B cell (primary cell): Measurements from ENCODE around the gene ARRDC5.

Experiments
- CTCF ChIP-seq: fragments of 200-600 bp; IDR thresholded peaks from one replicate; pipeline ENCODE4 v1.8.0; 2022; ENCODE audit warnings: antibody characterized with exemption, mild to moderate bottlenecking
- EZH2 ChIP-seq: IDR thresholded peaks from 2 replicates; pipeline ENCODE4 v1.6.1; 2012; ENCODE audit warnings: borderline replicate concordance, low read depth, mild to moderate bottlenecking, moderate library complexity, low read length; ENCODE audit not compliant: insufficient read depth, poor library complexity, severe bottlenecking

GRCh38 chr19:4911314-4911713 is 8.6 kb upstream of the ARRDC5 start:
- TF ChIP-seq CTCF, result no peak
- no peak for TF ChIP-seq EZH2
